ENCODE results near the gene IL2RA.

DNA sequence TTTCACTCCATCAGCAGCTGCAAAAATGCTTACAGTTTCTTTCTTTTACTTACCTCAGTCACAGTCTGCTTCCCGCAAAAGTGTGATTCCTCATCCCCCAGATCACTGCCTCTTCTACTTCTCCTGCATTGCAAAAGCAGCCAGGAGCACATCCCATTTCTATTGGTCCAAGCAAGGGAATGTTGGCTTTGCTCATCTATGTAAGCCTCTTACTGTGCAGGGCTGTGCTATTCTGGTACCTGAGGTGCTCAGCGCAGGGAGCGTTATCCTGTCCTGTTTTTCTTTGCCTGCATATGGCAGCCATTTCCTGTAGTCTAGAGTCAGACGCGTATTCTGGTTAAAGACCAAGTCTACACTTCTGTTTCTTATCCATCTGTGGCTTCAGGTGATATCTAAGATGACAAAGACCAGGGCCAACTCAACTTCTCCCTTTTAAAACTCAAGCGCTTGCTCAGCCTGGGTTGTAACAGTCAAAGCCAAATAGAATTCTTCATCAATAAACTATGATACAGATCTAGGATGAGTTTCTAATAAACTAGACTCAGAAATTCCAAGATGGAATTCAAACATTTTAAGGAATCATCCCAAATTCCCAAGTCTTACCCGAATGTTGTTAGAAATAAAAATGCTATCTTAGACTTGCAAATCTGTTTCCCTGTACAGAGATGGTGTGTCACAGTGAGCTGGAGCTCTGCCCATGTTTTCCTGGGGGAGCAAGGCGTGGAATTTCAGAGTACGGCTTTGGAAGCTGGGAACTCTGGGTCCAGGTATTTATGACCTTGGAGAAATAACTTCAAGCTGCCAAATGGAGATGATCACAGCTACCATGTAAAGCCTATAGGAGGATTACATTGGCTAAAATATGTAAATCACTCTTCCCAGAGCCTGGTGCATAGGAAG, 20.6 kb upstream of the IL2RA start:
- TF ChIP-seq, protein P1, sequence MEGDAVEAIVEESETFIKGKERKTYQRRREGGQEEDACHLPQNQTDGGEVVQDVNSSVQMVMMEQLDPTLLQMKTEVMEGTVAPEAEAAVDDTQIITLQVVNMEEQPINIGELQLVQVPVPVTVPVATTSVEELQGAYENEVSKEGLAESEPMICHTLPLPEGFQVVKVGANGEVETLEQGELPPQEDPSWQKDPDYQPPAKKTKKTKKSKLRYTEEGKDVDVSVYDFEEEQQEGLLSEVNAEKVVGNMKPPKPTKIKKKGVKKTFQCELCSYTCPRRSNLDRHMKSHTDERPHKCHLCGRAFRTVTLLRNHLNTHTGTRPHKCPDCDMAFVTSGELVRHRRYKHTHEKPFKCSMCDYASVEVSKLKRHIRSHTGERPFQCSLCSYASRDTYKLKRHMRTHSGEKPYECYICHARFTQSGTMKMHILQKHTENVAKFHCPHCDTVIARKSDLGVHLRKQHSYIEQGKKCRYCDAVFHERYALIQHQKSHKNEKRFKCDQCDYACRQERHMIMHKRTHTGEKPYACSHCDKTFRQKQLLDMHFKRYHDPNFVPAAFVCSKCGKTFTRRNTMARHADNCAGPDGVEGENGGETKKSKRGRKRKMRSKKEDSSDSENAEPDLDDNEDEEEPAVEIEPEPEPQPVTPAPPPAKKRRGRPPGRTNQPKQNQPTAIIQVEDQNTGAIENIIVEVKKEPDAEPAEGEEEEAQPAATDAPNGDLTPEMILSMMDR (conservative IDR thresholded peaks at IDR 0.05) = no peak
- no peak for TF ChIP-seq ZFX (IDR thresholded peaks at IDR 0.05)

Measured in C4-2B (cell line).